Measurements from ENCODE around the gene DTNA.

DTNA gene

DNA sequence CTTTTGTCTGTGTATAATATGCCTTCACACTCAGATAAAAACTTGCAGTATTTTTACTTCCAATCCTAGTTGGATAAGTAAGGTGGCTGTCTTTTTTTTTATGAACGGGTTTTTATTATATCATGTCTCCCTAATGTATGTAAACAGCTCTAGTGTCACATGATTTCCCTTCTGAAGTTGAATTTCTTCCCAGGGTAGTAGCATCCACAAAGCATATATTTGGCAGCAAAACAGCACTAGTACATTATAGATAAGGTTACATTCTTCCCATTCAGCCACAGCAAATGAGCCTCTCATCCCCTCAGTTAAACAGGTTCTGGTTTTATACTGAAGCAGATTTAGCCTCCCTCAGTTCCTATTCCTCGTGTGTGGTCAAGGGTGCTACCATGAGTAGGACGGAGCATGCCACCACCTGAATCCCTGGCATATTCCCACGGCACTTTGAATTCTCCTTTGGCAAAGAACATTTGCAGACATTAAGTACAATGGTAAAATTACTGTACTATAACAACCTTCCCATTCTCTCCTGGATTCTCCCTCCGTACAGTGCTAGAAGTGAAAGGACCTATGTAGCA, 15.4 kb upstream of the DTNA start:
- TF ChIP-seq EP300 (IDR thresholded peaks at IDR 0.05; ENCODE audit: borderline replicate concordance) (no peak), YY1 (IDR thresholded peaks at IDR 0.05; ENCODE audit: low read depth) (no peak), NFIC (IDR thresholded peaks at IDR 0.05) (no peak), CEBPB (IDR thresholded peaks at IDR 0.05) (no peak), TAF1 (IDR thresholded peaks at IDR 0.05; ENCODE audit: low read depth) (no peak), FOXM1 (IDR thresholded peaks at IDR 0.05; ENCODE audit: borderline replicate concordance, low read depth) (no peak), ZBTB7A (IDR thresholded peaks at IDR 0.05; ENCODE audit: low read depth) (no peak)
- TF ChIP-seq, protein P1, sequence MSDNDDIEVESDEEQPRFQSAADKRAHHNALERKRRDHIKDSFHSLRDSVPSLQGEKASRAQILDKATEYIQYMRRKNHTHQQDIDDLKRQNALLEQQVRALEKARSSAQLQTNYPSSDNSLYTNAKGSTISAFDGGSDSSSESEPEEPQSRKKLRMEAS (IDR thresholded peaks at IDR 0.05): no peak
- TF ChIP-seq, protein P2, sequence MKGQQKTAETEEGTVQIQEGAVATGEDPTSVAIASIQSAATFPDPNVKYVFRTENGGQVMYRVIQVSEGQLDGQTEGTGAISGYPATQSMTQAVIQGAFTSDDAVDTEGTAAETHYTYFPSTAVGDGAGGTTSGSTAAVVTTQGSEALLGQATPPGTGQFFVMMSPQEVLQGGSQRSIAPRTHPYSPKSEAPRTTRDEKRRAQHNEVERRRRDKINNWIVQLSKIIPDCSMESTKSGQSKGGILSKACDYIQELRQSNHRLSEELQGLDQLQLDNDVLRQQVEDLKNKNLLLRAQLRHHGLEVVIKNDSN (IDR thresholded peaks at IDR 0.05): no peak
- TF ChIP-seq, protein P3, sequence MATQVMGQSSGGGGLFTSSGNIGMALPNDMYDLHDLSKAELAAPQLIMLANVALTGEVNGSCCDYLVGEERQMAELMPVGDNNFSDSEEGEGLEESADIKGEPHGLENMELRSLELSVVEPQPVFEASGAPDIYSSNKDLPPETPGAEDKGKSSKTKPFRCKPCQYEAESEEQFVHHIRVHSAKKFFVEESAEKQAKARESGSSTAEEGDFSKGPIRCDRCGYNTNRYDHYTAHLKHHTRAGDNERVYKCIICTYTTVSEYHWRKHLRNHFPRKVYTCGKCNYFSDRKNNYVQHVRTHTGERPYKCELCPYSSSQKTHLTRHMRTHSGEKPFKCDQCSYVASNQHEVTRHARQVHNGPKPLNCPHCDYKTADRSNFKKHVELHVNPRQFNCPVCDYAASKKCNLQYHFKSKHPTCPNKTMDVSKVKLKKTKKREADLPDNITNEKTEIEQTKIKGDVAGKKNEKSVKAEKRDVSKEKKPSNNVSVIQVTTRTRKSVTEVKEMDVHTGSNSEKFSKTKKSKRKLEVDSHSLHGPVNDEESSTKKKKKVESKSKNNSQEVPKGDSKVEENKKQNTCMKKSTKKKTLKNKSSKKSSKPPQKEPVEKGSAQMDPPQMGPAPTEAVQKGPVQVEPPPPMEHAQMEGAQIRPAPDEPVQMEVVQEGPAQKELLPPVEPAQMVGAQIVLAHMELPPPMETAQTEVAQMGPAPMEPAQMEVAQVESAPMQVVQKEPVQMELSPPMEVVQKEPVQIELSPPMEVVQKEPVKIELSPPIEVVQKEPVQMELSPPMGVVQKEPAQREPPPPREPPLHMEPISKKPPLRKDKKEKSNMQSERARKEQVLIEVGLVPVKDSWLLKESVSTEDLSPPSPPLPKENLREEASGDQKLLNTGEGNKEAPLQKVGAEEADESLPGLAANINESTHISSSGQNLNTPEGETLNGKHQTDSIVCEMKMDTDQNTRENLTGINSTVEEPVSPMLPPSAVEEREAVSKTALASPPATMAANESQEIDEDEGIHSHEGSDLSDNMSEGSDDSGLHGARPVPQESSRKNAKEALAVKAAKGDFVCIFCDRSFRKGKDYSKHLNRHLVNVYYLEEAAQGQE (IDR thresholded peaks at IDR 0.05; ENCODE audit: low read depth): no peak

DNA sequence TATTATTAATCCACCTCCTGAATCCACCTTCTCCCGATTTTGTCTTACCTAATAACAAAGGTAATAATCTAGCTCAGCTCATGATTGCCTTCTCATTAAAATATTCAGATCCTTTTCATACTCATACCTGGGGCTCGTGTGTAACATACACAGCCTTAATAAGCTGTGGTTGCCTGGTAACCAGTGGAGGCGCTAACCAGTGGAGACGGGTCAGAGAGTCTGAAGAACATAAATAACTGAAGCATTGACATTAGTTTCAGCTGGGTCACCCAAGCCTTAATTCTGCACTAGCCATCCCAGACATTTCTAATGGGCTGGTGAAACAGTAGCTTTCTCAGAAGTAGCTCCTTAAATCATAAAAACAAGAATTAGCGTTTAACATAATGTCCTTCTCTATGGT, 14.8 kb upstream of the DTNA start:
- TF ChIP-seq, protein P1 (IDR thresholded peaks at IDR 0.05): no peak
- TF ChIP-seq EP300 (IDR thresholded peaks at IDR 0.05; ENCODE audit: borderline replicate concordance) (no peak), RAD21 (IDR thresholded peaks at IDR 0.05; ENCODE audit: low read depth) (no peak)

DNA sequence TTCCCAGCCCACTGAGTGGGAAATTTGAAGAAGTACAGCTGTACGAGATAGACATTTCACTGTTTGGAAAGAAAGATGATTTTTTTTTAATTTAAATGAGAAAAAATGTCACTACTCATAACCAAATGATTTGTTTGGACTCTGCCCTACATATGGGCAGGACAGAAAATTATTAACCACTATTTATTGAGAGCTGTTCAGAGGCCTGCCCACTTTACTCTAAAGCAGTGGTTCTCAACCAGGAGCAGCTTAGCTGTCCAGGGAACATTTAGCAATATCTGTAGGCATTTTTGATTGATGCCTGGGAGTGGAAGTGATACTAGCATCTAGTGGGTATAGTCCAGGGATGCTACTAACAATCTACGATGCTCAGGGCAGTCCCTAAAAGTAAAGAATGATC, 13.4 kb upstream of the DTNA start:
- TF ChIP-seq ZBTB7A (IDR thresholded peaks at IDR 0.05; ENCODE audit: low read depth): no peak
- TF ChIP-seq, protein P1 (IDR thresholded peaks at IDR 0.05): no peak
- TF ChIP-seq, protein P3 (IDR thresholded peaks at IDR 0.05; ENCODE audit: low read depth): no peak

DNA sequence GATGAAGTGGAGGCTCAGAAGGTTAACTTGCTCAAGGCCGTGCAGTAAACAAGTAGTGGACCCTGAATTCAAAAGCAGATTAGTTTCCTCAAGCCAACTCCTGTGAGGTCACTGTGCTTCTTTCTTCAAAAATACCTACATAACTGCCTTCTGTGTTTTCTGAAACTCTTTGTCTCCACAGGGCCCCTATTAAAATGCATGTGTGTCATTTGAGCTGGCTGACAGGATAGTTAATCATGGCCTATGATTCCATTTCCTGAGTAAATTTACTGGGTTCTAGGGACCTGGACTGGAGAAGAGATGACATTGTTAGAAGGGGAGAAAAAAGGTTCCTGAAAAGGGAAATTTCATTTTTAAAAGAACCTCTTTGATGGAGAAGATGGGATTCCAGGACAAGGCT, 12.9 kb upstream of the DTNA start:
- TF ChIP-seq YY1 (IDR thresholded peaks at IDR 0.05; ENCODE audit: low read depth) (no peak), EGR1 (IDR thresholded peaks at IDR 0.05) (no peak), CREB1 (IDR thresholded peaks at IDR 0.05; ENCODE audit: low read depth) (no peak), TCF12 (IDR thresholded peaks at IDR 0.05; ENCODE audit: low read depth) (no peak), FOXM1 (IDR thresholded peaks at IDR 0.05; ENCODE audit: borderline replicate concordance, low read depth) (no peak), TAF1 (IDR thresholded peaks at IDR 0.05; ENCODE audit: low read depth) (no peak), NFIC (IDR thresholded peaks at IDR 0.05) (no peak), TEAD4 (IDR thresholded peaks at IDR 0.05) (no peak)
- TF ChIP-seq, protein P3 (IDR thresholded peaks at IDR 0.05; ENCODE audit: low read depth): no peak
- TF ChIP-seq, protein P2 (IDR thresholded peaks at IDR 0.05): no peak

DNA sequence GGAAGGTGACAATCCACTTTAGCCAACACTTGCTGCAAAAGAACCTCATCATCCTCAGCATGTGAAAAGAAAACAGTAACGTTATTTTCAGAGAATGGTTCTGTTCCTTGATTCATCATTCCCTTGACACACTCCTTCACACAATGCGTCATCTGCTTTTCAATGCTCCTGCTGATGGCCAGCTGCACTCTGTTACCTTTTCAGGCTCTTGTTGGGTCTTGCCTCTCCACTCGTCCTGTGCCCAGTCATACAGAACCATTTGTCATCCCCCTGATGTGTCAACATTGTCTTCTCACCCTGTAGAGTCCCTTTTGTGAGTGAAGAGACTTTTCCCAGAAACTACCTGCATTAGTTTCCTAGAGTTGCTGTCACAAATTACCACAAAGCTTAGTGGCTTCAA, 12.2 kb upstream of the DTNA start:
- TF ChIP-seq YY1 (IDR thresholded peaks at IDR 0.05; ENCODE audit: low read depth) (no peak), TEAD4 (IDR thresholded peaks at IDR 0.05) (no peak), CREB1 (IDR thresholded peaks at IDR 0.05; ENCODE audit: low read depth) (no peak), TAF1 (IDR thresholded peaks at IDR 0.05; ENCODE audit: low read depth) (no peak), FOXM1 (IDR thresholded peaks at IDR 0.05; ENCODE audit: borderline replicate concordance, low read depth) (no peak), NFIC (IDR thresholded peaks at IDR 0.05) (no peak), CEBPB (IDR thresholded peaks at IDR 0.05) (no peak), RAD21 (IDR thresholded peaks at IDR 0.05; ENCODE audit: low read depth) (no peak), ZBTB7A (IDR thresholded peaks at IDR 0.05; ENCODE audit: low read depth) (no peak), EP300 (IDR thresholded peaks at IDR 0.05; ENCODE audit: borderline replicate concordance) (no peak), EGR1 (IDR thresholded peaks at IDR 0.05) (no peak), TCF12 (IDR thresholded peaks at IDR 0.05; ENCODE audit: low read depth) (no peak)
- TF ChIP-seq, protein P3 (IDR thresholded peaks at IDR 0.05; ENCODE audit: low read depth): no peak
- TF ChIP-seq, protein P2 (IDR thresholded peaks at IDR 0.05): no peak
- TF ChIP-seq, protein P1 (IDR thresholded peaks at IDR 0.05): no peak
